Panc1 (cell line): ENCODE measurements around the gene DEFB108B.
"Not testable (repeated sequence)": the region's sequence is repeated elsewhere in the genome, so short reads cannot be mapped to it uniquely, and the experiment has no call there.

Experiments used
- POLR2AphosphoS5 ChIP-seq: IDR thresholded peaks from 2 replicates; pipeline ENCODE4 v1.6.1; 2012; ENCODE audit warnings: mild to moderate bottlenecking, low read depth, low read length, moderate library complexity
- SIN3A ChIP-seq: IDR thresholded peaks from 2 replicates; pipeline ENCODE4 v1.6.1; 2012; ENCODE audit warnings: low read depth, mild to moderate bottlenecking, low read length, moderate library complexity, borderline replicate concordance; ENCODE audit not compliant: insufficient read depth
- TCF7L2 ChIP-seq: IDR thresholded peaks from 2 replicates; pipeline ENCODE4 v1.6.1; 2011; ENCODE audit warnings: mild to moderate bottlenecking, low read depth, low read length, inconsistent platforms
- TF ChIP-seq, protein P1 (sequence below), 2 experiments: IDR thresholded peaks; 2 replicates each; pipeline ENCODE4 v1.6.1; 2011 to 2012; ENCODE audit warnings: low read depth in 2 of 2, control low read depth in 1 of 2, low read length in 1 of 2, mild to moderate bottlenecking in 1 of 2, moderate library complexity in 1 of 2; ENCODE audit not compliant: insufficient read depth in 1 of 2
- TF ChIP-seq, protein P2 (sequence below): fragments of 450-650 bp; IDR thresholded peaks from 2 replicates; pipeline ENCODE4 v1.5.1; 2017; ENCODE audit warnings: mild to moderate bottlenecking

DNA sequence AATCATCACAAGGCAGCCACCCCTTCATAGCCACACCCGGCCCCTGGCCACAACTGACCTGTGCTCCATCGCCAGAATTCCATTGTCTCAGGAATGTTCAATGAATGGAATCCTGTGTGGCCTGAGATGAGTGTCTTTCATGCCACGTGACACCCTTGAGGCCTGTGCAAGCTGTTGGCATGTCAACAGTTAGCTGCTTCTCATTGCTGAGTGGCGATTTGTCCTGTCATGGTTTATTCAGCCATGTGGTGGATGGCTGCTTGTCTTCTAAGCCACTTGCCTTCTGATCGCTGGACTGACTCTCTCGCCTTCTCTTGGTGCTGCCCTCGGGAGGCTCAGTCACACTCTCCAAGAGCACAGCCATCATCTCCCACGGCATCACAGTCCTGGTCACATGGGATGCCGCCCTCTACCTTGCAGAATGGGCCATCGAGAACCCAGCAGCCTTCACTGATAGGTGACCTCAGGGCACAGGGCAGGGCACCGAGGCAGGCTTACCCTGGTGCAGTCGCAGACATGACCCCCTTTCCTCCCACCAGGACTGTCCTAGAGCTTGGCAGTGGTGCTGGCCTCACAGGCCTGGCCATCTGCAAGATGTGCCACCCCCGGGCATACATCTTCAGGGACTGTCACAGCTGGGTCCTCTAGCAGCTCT lies 38.5 kb upstream of the DEFB108B start:
- not testable (repeated sequence) for TF ChIP-seq POLR2AphosphoS5, TCF7L2, SIN3A
- TF ChIP-seq, protein P1, sequence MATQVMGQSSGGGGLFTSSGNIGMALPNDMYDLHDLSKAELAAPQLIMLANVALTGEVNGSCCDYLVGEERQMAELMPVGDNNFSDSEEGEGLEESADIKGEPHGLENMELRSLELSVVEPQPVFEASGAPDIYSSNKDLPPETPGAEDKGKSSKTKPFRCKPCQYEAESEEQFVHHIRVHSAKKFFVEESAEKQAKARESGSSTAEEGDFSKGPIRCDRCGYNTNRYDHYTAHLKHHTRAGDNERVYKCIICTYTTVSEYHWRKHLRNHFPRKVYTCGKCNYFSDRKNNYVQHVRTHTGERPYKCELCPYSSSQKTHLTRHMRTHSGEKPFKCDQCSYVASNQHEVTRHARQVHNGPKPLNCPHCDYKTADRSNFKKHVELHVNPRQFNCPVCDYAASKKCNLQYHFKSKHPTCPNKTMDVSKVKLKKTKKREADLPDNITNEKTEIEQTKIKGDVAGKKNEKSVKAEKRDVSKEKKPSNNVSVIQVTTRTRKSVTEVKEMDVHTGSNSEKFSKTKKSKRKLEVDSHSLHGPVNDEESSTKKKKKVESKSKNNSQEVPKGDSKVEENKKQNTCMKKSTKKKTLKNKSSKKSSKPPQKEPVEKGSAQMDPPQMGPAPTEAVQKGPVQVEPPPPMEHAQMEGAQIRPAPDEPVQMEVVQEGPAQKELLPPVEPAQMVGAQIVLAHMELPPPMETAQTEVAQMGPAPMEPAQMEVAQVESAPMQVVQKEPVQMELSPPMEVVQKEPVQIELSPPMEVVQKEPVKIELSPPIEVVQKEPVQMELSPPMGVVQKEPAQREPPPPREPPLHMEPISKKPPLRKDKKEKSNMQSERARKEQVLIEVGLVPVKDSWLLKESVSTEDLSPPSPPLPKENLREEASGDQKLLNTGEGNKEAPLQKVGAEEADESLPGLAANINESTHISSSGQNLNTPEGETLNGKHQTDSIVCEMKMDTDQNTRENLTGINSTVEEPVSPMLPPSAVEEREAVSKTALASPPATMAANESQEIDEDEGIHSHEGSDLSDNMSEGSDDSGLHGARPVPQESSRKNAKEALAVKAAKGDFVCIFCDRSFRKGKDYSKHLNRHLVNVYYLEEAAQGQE (IDR thresholded peaks at IDR 0.05; ENCODE audit: insufficient read depth in 1 of 2, low read depth in 2 of 2, low read length in 1 of 2): not testable (repeated sequence)
- TF ChIP-seq, protein P2, sequence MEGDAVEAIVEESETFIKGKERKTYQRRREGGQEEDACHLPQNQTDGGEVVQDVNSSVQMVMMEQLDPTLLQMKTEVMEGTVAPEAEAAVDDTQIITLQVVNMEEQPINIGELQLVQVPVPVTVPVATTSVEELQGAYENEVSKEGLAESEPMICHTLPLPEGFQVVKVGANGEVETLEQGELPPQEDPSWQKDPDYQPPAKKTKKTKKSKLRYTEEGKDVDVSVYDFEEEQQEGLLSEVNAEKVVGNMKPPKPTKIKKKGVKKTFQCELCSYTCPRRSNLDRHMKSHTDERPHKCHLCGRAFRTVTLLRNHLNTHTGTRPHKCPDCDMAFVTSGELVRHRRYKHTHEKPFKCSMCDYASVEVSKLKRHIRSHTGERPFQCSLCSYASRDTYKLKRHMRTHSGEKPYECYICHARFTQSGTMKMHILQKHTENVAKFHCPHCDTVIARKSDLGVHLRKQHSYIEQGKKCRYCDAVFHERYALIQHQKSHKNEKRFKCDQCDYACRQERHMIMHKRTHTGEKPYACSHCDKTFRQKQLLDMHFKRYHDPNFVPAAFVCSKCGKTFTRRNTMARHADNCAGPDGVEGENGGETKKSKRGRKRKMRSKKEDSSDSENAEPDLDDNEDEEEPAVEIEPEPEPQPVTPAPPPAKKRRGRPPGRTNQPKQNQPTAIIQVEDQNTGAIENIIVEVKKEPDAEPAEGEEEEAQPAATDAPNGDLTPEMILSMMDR: not testable (repeated sequence)
